ENCODE results near the gene KYNU.
"Not testable (repeated sequence)": the region's sequence is repeated elsewhere in the genome, so short reads cannot be mapped to it uniquely, and the experiment has no call there.

KYNU gene

DNA sequence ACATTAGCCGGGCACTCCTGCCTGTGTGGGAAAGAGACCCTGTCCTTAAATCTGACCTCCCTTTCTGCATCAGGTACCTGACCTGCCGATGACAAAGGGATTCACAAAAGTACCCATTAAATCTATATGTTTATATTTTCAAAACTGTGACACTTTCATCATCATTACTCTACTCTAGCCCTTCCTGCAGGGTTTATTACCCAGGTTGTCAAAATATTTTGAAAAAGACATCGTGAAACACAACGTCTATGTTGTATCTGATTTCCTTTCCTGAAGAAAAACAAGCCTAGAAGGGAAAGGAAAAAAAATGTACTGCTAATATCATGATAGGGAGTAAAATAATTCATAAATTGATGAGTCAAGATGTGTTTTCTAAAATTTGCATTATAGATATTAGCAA is 15.2 kb upstream of the KYNU start:
- Histone ChIP-seq H3K27me3 (replicated peaks) (no peaks in the 10 kb centered on the region), H3K27ac (no peak overlapping the region), H3K36me3 (replicated peaks) (no peaks in the 10 kb centered on the region), H3K4me3 (ENCODE audit: low read depth, low read length) (no peak overlapping the region)
- TF ChIP-seq CTCF (IDR thresholded peaks at IDR 0.05; ENCODE audit: low read depth, low read length, missing control alignments): no peak
- in situ Hi-C loops (cut with HindIII; ENCODE audit: low pct_ligation_motif_present, low sequenced_read_pairs): no loop called here
- DNase-seq: no peak

GRCh38 chr2:142862847-142863246 is 14.6 kb upstream of the KYNU start:
- no peak for DNase-seq
- in situ Hi-C loops (cut with HindIII; ENCODE audit: low pct_ligation_motif_present, low sequenced_read_pairs): no loop called here
- Histone ChIP-seq H3K4me3 (ENCODE audit: low read depth, low read length) (no peak overlapping the region), H3K27ac (no peak overlapping the region), H3K27me3 (replicated peaks) (no peaks in the 10 kb centered on the region), H3K36me3 (replicated peaks) (no peaks in the 10 kb centered on the region)
- TF ChIP-seq CTCF (IDR thresholded peaks at IDR 0.05; ENCODE audit: low read depth, low read length, missing control alignments): no peak

DNA sequence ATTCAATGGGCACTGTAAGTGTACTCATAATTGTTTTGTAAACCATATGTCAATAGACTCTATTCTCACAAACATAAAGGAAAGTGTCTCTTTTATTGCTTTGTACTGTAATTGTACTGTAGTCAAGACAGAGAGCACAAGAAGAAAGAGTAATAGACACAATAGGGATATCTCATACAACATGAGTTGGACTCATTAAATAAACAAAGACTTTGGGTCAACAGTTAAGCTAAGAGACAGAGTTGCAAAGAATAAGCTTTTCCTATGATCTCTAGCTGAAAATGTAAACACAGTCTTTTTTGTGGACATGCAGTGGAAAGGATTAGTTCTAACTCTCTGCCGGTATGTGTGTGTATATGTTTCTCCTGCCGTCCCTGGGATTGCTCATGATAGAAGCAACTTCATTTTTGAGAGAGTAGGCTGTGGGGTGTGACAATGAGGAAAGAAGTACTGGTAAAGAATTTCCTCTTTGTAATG is 13.9 kb upstream of the KYNU start:
- in situ Hi-C loops (cut with HindIII; ENCODE audit: low pct_ligation_motif_present, low sequenced_read_pairs): no loop called here
- TF ChIP-seq CTCF (IDR thresholded peaks at IDR 0.05; ENCODE audit: low read depth, low read length, missing control alignments): no peak
- Histone ChIP-seq H3K36me3 (replicated peaks) (no peaks in the 10 kb centered on the region), H3K27me3 (replicated peaks) (no peaks in the 10 kb centered on the region), H3K4me3 (ENCODE audit: low read depth, low read length) (no peak overlapping the region), H3K27ac (peak overlapping the region; percentile 12)
- no peak for DNase-seq

DNA sequence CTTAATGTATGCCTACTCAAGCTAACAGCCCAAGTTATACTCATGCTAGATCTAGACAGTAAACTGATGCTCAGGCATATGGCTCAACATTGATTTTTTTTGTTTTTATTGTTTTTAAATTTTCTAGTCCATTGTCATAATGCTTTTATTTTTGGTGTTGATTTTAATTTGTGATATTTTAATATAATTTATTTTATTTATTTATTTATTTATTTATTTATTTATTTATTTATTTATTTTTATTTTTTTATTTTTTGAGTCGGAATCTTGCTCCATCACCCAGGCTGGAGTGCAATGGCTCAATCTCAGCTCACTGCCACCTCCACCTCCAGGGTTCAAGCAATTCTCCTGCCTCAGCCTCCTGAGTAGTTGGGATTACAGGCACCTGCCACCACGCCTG is 12.9 kb upstream of the KYNU start:
- DNase-seq; H3K27ac ChIP-seq; in situ Hi-C loops (cut with HindIII; ENCODE audit: low pct_ligation_motif_present, low sequenced_read_pairs); H3K4me3 ChIP-seq (ENCODE audit: low read depth, low read length); H3K27me3 ChIP-seq (replicated peaks); H3K36me3 ChIP-seq (replicated peaks): not testable (repeated sequence)

DNA sequence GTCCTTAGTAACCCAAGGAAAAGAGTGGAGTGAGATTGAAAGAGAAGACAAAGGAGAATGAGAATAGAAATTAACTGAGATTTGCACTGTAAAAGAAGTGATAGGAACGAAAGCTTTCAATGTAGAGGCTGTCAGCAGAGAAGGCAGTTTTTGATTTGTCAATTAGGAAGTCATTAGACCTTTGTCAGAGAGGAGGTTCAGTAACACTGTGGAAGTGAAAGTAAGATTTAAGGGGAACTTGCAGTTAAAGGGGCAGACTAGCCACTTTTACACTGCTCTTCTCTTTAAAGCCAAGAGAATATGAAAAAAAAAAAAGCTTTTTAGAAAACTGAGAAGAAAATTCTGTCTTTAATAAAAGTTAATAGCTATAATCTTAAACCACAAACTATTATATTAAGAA is 11.5 kb upstream of the KYNU start:
- Histone ChIP-seq H3K36me3 (replicated peaks) (no peaks in the 10 kb centered on the region), H3K4me3 (ENCODE audit: low read depth, low read length) (no peak overlapping the region), H3K27ac (no peak overlapping the region), H3K27me3 (replicated peaks) (no peaks in the 10 kb centered on the region)
- no peak for TF ChIP-seq CTCF (IDR thresholded peaks at IDR 0.05; ENCODE audit: low read depth, low read length, missing control alignments)
- no peak for DNase-seq
- in situ Hi-C loops (cut with HindIII; ENCODE audit: low pct_ligation_motif_present, low sequenced_read_pairs): no loop called here

DNA sequence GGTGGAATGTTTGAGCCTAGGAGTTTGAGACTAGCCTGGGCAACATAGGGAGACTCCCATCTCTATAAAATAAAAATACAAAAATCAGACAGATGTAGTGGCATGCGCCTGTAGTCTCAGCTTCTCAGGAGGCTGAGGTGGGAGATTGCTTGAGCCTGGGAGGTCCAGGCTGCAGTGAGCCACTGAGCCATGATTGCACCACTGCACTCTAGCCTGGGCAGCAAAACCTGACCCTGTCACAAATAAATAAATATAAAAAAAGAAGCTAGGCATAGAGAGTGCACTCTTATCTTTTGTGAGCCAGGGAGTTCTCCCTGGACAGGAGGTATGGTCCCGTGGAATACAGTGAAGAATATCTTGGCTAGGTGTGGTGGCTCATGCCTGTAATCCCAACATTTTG is 11.0 kb upstream of the KYNU start:
- Histone ChIP-seq H3K27me3 (replicated peaks) (no peaks in the 10 kb centered on the region), H3K4me3 (ENCODE audit: low read depth, low read length) (no peak overlapping the region), H3K27ac (no peak overlapping the region), H3K36me3 (replicated peaks) (no peaks in the 10 kb centered on the region)
- TF ChIP-seq CTCF (IDR thresholded peaks at IDR 0.05; ENCODE audit: low read depth, low read length, missing control alignments): no peak
- in situ Hi-C loops (cut with HindIII; ENCODE audit: low pct_ligation_motif_present, low sequenced_read_pairs): no loop called here
- DNase-seq: no peak
